Endothelial cell of umbilical vein (primary cell): ENCODE measurements around the gene STK39. TPM values are rescaled to one million over a fixed set of nuclear protein-coding genes. Genes with fewer than 3 reads are reported as not detected.

Source experiments
- BruUV-seq: library from RNA; stranded (reverse); fragments of 400-500 nt; replicated peaks from 2 replicates; lab custom pipeline; 2021; lab: Mats Ljungman, UMichigan
- CTCF ChIA-PET: fragments of 300-600, 350-600 bp; sonication (Branson Sonifier 250); formaldehyde crosslinking; loops from one replicate; lab custom pipeline; 2021; ENCODE audit warnings: antibody characterized with exemption, inconsistent platforms; lab: Charles Lee
- POLR2A ChIA-PET: fragments of 300-600, 350-600 bp; sonication (Branson Sonifier 250); formaldehyde crosslinking; loops from one replicate; lab custom pipeline; 2021; ENCODE audit warnings: antibody characterized with exemption, inconsistent platforms; lab: Charles Lee
- DNase-seq: peaks from one replicate; pipeline ENCODE4 v3.0.0-alpha.2; 2011; ENCODE audit warnings: low read depth, low spot score
- FAIRE-seq: peaks from 2 replicates; lab custom pipeline; 2011; peaks lifted over from hg19 to GRCh38; lab: Jason Lieb, UNC
- H2AFZ ChIP-seq: 2 replicates; pipeline ENCODE4 v1.6.0; 2012; ENCODE audit warnings: low read depth, low read length, control low read depth, inconsistent platforms
- H3K27ac ChIP-seq: 2 replicates; pipeline ENCODE4 v1.5.1; 2011; ENCODE audit warnings: low read depth, mild to moderate bottlenecking, control low read depth, low read length, moderate library complexity; ENCODE audit not compliant: insufficient read depth
- H3K27me3 ChIP-seq, 2 experiments: 2 replicates each; pipeline versions ENCODE4 v1.6.0 to v1.6.1; 2011; ENCODE audit warnings: low read length in 2 of 2, mixed read lengths in 1 of 2; ENCODE audit not compliant: control insufficient read depth in 2 of 2, insufficient read depth in 2 of 2
- H3K36me3 ChIP-seq, 2 experiments: 2 replicates in 1 of 2; 3 replicates in 1 of 2; pipeline ENCODE4 v1.5.1; 2011; ENCODE audit warnings: low read length in 2 of 2, mild to moderate bottlenecking in 1 of 2, moderate library complexity in 1 of 2; ENCODE audit not compliant: control insufficient read depth in 2 of 2, insufficient read depth in 2 of 2; ENCODE audit errors: extremely low read depth in 1 of 2
- H3K4me1 ChIP-seq: 3 replicates; pipeline ENCODE4 v1.5.1; 2011; ENCODE audit warnings: mild to moderate bottlenecking, low read length; ENCODE audit not compliant: control insufficient read depth, insufficient read depth; ENCODE audit errors: extremely low read depth
- H3K4me2 ChIP-seq: 2 replicates; pipeline ENCODE4 v1.6.1; 2011; ENCODE audit warnings: low read length, control low read depth, mixed read lengths; ENCODE audit not compliant: insufficient read depth
- H3K4me3 ChIP-seq, 3 experiments: fragments of 200-600 bp in 1 of 3; sonication (generic), shearing (Covaris generic) in 1 of 3; replicated peaks in 1 of 3; 2 replicates each; pipeline ENCODE4 v1.5.1; 2011 to 2016; ENCODE audit warnings: control low read depth in 3 of 3, low read length in 3 of 3, mild to moderate bottlenecking in 2 of 3, inconsistent platforms in 1 of 3, low read depth in 1 of 3, moderate library complexity in 1 of 3; ENCODE audit not compliant: insufficient read depth in 1 of 3
- H3K79me2 ChIP-seq: 2 replicates; pipeline ENCODE4 v1.6.0; 2012; ENCODE audit warnings: low read length, inconsistent platforms; ENCODE audit not compliant: control insufficient read depth, insufficient read depth
- H3K9ac ChIP-seq: replicated peaks from 2 replicates; pipeline ENCODE3; 2011; ENCODE audit warnings: low read length, control low read depth; ENCODE audit not compliant: insufficient read depth; ENCODE audit errors: extremely low read depth
- H3K9me1 ChIP-seq: replicated peaks from 3 replicates; pipeline ENCODE4 v1.6.0; 2011; ENCODE audit warnings: mild to moderate bottlenecking, low read length; ENCODE audit not compliant: control insufficient read depth, insufficient read depth; ENCODE audit errors: extremely low read depth
- H3K9me3 ChIP-seq: replicated peaks from 2 replicates; pipeline ENCODE4 v1.5.1; 2012; ENCODE audit warnings: low read length, inconsistent platforms; ENCODE audit not compliant: control insufficient read depth, insufficient read depth
- H4K20me1 ChIP-seq: replicated peaks from 2 replicates; pipeline ENCODE3; 2011; ENCODE audit warnings: mild to moderate bottlenecking, low read length; ENCODE audit not compliant: control insufficient read depth, insufficient read depth; ENCODE audit errors: extremely low read depth
- EZH2 ChIP-seq: IDR thresholded peaks from 2 replicates; pipeline ENCODE4 v1.6.1; 2012; ENCODE audit warnings: borderline replicate concordance, low read depth, mild to moderate bottlenecking, moderate library complexity, low read length, inconsistent platforms; ENCODE audit not compliant: severe bottlenecking
- FOS ChIP-seq: IDR thresholded peaks from 2 replicates; pipeline ENCODE4 v1.6.1; 2011; ENCODE audit warnings: mild to moderate bottlenecking, low read length, moderate library complexity, borderline replicate concordance; ENCODE audit not compliant: insufficient read depth
- GATA2 ChIP-seq: IDR thresholded peaks from 2 replicates; pipeline ENCODE4 v1.7.0; 2011; ENCODE audit warnings: low read depth, mild to moderate bottlenecking, moderate library complexity, mixed read lengths, low read length; ENCODE audit not compliant: insufficient read length, insufficient read depth
- JUN ChIP-seq: IDR thresholded peaks from 2 replicates; pipeline ENCODE4 v1.6.1; 2011; ENCODE audit warnings: borderline replicate concordance, low read depth; ENCODE audit not compliant: insufficient read length, insufficient read depth
- MYC ChIP-seq: IDR thresholded peaks from one replicate; pipeline ENCODE4 v1.6.1; 2011; ENCODE audit warnings: mild to moderate bottlenecking, low read depth, low read length
- POLR2A ChIP-seq: IDR thresholded peaks from 2 replicates; pipeline ENCODE4 v1.6.1; 2012; ENCODE audit warnings: low read depth, mild to moderate bottlenecking, control low read depth, low read length
- POLR2AphosphoS5 ChIP-seq: IDR thresholded peaks from 2 replicates; pipeline ENCODE4 v1.6.1; 2012; ENCODE audit warnings: low read depth, mild to moderate bottlenecking, control low read depth, low read length, moderate library complexity; ENCODE audit not compliant: insufficient read depth
- dilution Hi-C: fragments of 300-500 bp; cut with MboI; formaldehyde crosslinking; loops from one replicate; pipeline ENCODE4 v1.15.0; 2019; ENCODE audit warnings: low sequenced_read_pairs; ENCODE audit not compliant: extremely low pct_ligation_motif_present
- intact Hi-C: fragments of 100-400 bp; cut with micrococcal nuclease; formaldehyde crosslinking; loops from one replicate; pipeline ENCODE4 v1.10.0; 2022
- polyA plus RNA-seq, 4 experiments: library from polyadenylated mRNA; depleted of rRNA in 3 of 4; stranded (reverse) in 3 of 4; unstranded in 1 of 4; fragments of >200 nt; gene quantifications; 2 replicates each; pipeline versions ENCODE4 v1.2.1 to v1.2.3, GENCODE V29; 2011 to 2012; ENCODE audit warnings: missing spikeins in 1 of 4
- total RNA-seq: library from RNA; stranded (reverse); gene quantifications from 2 replicates; pipeline ENCODE4 v1.2.3, GENCODE V29; 2021
- TF ChIP-seq, protein P1 (sequence below): IDR thresholded peaks from 2 replicates; pipeline ENCODE4 v1.6.1; 2011; ENCODE audit not compliant: insufficient read depth, insufficient read length
- TF ChIP-seq, protein P2 (sequence below), 2 donors: IDR thresholded peaks; 1 replicate in 1 of 2; 2 replicates in 1 of 2; pipeline ENCODE4 v1.5.1; 2011; ENCODE audit warnings: low read length in 2 of 2, mild to moderate bottlenecking in 2 of 2, moderate library complexity in 2 of 2, control low read depth in 1 of 2, inconsistent platforms in 1 of 2, low read depth in 1 of 2; ENCODE audit not compliant: insufficient read depth in 1 of 2; ENCODE audit errors: extremely low read depth in 1 of 2

Gene STK39
- total and polyA plus RNA-seq, 2 donors (not counting 3 experiments of a cell fraction or from before 2014, with no cell fraction given), result 4.6 to 13.1 TPM

DNA sequence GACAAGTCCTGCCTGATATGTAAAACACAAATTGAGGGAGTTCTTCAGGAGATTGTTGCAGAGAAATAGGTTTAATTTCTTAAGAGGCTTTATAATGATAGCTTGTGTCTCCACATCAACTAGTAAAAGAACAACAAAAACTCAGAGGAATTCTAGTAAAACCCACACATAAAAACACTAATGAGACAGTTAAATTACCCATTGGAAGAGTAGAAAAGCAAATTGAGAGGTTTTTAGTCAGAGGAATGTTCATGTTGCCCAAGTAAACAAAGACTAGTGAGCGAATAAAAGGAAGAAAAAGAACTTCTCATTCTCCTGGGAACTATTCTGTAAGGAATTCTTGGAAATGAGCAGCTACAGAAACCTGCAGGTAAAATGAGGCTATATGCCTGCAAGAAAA, 330.6 kb downstream of the STK39 start:
- Histone ChIP-seq H3K4me2 (no peak overlapping the region), H3K27me3 (peaks cover 0 to 1% of the 10 kb centered on the region in 2 experiments), H2AFZ (no peak overlapping the region), H3K4me3 (no peak overlapping the region), H3K36me3 (no peaks in the 10 kb centered on the region), H3K9ac (no peak overlapping the region), H3K79me2 (no peaks in the 10 kb centered on the region), H3K9me3 (no peaks in the 10 kb centered on the region), H3K4me1 (no peaks in the 10 kb centered on the region), H4K20me1 (no peaks in the 10 kb centered on the region), H3K9me1 (no peaks in the 10 kb centered on the region), H3K27ac (no peak overlapping the region)
- ChIA-PET POLR2A (no interaction called here), CTCF (no interaction called here)
- DNase-seq (no peak), FAIRE-seq (no peak)
- BruUV-seq, result no TSS peak
- intact Hi-C loops (no loop called here), dilution Hi-C loops (no loop called here)
- TF ChIP-seq JUN (no peak), MYC (no peak)

DNA sequence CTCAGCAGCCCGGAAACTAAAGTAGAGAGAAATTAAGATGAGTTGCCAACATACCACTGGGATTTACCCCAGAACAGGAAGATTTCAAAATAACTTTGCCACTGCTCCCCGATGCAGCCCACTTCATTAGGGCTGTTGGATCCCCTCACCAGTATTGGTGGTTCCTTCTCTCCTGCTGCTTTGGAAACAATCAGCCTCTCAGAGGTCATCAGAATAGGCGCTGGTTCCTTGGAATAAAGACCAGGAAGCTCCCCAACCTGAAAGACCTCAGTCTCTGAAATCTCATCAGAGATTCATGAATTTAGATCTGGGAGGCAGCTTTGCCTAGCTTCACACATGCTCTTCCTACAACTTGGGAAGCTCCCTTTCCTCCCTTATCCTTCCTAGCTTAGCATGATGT, 332.4 kb downstream of the STK39 start:
- Histone ChIP-seq H3K9me1 (no peaks in the 10 kb centered on the region), H3K36me3 (no peaks in the 10 kb centered on the region), H3K9me3 (no peaks in the 10 kb centered on the region), H3K27ac (no peak overlapping the region), H3K4me3 (no peak overlapping the region), H3K79me2 (no peaks in the 10 kb centered on the region), H2AFZ (no peak overlapping the region), H4K20me1 (no peaks in the 10 kb centered on the region), H3K4me1 (no peaks in the 10 kb centered on the region), H3K27me3 (peaks cover 0 to 1% of the 10 kb centered on the region in 2 experiments), H3K4me2 (no peak overlapping the region), H3K9ac (no peak overlapping the region)
- DNase-seq (no peak), FAIRE-seq (no peak)
- POLR2A ChIA-PET, result no interaction called here
- CTCF ChIA-PET, result no interaction called here
- BruUV-seq, result no TSS peak
- dilution Hi-C loops (no loop called here), intact Hi-C loops (no loop called here)
- TF ChIP-seq EZH2 (no peak), GATA2 (no peak), FOS (no peak), MYC (no peak), JUN (no peak), POLR2A (no peak), POLR2AphosphoS5 (no peak)
- TF ChIP-seq, protein P1, sequence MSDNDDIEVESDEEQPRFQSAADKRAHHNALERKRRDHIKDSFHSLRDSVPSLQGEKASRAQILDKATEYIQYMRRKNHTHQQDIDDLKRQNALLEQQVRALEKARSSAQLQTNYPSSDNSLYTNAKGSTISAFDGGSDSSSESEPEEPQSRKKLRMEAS, result no peak
- TF ChIP-seq, protein P2, sequence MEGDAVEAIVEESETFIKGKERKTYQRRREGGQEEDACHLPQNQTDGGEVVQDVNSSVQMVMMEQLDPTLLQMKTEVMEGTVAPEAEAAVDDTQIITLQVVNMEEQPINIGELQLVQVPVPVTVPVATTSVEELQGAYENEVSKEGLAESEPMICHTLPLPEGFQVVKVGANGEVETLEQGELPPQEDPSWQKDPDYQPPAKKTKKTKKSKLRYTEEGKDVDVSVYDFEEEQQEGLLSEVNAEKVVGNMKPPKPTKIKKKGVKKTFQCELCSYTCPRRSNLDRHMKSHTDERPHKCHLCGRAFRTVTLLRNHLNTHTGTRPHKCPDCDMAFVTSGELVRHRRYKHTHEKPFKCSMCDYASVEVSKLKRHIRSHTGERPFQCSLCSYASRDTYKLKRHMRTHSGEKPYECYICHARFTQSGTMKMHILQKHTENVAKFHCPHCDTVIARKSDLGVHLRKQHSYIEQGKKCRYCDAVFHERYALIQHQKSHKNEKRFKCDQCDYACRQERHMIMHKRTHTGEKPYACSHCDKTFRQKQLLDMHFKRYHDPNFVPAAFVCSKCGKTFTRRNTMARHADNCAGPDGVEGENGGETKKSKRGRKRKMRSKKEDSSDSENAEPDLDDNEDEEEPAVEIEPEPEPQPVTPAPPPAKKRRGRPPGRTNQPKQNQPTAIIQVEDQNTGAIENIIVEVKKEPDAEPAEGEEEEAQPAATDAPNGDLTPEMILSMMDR (IDR thresholded peaks at IDR 0.05; ENCODE audit: extremely low read depth in 1 of 2, insufficient read depth in 1 of 2, low read depth in 1 of 2, low read length in 2 of 2), result no peak
